HPDE6-E6E7 (cell line): ENCODE results near the gene HOXA10.

Experiments
- DNase-seq: peaks from one replicate; pipeline ENCODE4 v3.0.0; 2011; ENCODE audit warnings: missing footprints; ENCODE audit errors: extremely low spot score

HOXA10 gene

DNA sequence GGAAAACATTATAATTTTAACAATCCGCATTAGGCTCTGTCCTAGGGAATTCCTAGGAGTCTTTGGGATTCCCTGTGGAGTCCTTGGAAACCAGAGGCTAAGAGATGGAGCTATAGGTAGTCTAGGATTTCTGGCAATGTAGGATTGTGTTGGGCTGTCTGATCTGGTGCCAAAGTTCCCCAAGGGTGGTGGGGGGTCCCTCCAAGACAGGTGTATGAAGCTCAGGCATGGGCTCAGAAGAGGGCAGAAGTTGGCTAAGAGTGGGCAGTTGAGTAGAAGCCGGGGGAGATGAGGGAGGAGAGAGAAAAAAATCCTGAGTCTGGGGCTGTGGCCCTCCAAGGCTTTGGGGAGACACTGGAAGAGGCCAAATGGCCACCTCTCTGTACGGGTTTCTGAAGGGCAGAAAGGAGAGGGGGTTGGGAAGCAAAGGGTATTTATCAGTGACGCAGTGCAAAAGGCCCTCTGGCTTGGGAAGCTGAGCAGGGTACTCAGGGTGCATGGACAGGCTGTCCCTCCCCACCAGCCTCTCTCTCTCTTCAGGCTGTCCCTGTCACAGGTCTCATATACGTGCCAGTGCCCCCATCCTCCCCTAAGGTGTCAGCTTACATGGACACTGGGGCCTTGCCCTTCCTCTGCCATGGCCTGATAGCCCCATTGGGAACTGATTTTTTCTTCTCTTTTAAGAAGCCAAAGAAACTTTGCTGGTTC lies 27.5 kb downstream of the HOXA10 start:
- DNase-seq = no peak

DNA sequence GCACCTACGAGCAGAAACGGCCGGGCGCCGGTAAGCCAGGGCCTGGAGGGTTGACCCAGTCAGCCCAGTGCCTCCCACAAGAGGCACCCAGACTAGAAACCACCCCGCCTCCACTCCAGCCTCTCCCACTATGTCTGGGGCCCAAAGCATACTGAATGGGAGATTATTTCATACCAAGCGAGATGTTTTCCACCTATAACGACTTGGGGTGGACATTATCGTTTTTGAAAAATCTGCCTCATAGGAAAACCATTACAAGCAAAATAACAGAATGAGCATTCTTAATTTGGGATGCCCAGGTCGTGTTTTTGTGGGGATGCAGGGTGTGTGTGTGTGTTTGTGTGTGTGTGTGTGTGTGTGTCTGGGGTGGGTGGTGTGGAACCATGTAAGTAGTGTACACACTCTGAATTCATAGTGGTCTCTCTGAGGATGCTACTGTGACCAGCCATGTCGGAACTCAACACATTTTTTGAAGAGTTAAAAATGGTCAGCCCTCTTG lies 28.2 kb downstream of the HOXA10 start:
- no peak for DNase-seq

DNA sequence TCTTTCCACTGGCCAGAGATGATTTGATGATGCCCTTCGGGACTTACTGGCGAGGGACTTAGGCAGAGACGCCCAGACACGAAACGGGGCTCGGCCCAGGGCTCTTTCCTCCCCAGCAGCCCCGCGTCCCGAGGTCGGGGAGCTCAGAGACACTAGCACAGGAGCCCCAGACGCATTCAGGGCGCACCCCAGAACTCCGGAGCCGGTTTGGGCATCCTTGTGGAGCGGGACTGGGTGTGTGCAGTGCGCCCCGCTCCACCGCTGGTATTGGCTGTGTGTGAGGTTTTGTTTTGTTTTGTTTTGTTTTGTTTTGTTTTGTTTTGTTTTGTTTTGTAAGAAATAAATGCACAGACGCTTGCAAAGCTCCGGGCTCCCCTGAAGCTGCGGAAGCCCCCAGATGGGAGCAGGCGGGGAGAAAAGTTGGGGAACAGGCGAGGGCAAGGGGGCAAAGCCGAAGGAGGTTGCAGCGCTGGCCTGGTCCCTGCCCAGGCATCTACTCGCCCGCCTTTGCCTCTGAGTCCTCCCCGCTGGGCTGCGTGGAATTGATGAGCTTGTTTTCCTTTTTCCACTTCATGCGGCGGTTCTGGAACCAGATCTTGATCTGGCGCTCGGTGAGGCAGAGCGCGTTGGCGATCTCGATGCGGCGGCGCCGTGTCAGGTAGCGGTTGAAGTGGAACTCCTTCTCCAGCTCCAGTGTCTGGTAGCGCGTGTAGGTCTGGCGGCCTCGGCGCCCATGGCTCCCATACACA lies 28.8 kb downstream of the HOXA10 start:
- DNase-seq = no peak

DNA sequence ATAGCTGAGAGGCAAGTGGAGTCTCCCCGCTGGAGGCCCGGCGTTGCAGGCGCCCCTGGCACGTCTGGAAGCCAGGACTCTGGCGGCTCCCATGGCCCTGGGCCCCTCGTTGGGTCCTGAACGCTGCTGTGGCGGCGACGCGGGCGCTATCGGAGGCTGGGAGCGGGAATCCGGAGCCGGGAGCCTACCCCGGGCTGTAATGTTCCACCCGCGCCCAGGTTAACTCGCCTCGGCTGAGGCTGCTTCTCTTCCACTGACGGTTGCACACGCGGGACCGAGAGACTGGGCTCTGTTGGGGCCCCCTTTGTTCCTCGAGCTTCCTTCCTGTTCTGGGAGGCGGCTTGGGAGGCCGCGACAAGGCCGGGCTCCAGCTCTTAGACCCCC lies 29.3 kb downstream of the HOXA10 start:
- no peak for DNase-seq

DNA sequence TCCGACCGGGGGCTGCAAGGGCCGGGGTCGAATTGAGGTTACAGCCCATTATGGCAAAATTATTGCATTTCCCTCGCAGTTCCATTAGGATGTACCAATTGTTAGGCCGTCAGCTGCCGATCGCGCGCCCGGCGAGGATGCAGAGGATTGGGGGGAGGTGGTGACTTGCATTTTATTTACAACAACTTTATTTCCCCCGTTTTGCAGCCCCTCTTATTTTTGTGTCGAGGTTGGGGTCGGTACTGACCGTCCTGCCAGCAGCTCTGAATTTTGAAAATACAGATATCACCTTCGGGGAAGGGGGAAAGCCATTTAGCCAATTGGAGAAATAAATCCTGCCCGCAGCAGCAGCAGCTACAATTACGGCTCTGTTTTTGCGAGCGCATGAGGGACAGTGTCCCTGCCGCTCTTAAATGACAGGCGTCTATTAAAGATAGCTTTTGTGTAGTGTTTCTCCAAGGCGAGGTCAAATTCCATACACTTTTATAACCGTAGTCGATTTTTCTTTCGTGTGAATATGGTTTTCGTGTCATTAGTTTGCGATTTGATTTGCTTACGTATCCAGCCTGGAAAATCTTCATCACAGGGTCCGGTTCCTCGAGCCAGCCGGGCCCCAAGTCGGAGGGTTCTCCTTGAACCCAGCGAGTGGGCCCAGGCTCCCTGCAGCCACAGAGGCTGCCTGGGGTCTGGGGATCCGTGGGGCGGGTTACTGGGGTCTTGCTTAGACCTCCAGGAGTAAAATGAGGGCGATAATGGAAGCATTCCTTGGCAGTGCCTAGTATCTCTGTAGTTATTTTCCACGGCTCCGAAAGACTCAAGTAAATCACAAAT lies 30.0 kb downstream of the HOXA10 start:
- DNase-seq = no peak

- peak; percentile 92 for DNase-seq
Observed at GRCh38 chr7:27143023-27143949, 30.8 kb downstream of the HOXA10 start, which contains the start of gene HOXA5. HOXA5 (minus strand) TSS chr7:27143681; CDS start chr7:27143607, 74 bp downstream.

GRCh38 chr7:27142580-27143022 lies 31.5 kb downstream of the HOXA10 start:
- no peak for DNase-seq

- no peak for DNase-seq
Observed at GRCh38 chr7:27141923-27142579, 32.1 kb downstream of the HOXA10 start.

DNA sequence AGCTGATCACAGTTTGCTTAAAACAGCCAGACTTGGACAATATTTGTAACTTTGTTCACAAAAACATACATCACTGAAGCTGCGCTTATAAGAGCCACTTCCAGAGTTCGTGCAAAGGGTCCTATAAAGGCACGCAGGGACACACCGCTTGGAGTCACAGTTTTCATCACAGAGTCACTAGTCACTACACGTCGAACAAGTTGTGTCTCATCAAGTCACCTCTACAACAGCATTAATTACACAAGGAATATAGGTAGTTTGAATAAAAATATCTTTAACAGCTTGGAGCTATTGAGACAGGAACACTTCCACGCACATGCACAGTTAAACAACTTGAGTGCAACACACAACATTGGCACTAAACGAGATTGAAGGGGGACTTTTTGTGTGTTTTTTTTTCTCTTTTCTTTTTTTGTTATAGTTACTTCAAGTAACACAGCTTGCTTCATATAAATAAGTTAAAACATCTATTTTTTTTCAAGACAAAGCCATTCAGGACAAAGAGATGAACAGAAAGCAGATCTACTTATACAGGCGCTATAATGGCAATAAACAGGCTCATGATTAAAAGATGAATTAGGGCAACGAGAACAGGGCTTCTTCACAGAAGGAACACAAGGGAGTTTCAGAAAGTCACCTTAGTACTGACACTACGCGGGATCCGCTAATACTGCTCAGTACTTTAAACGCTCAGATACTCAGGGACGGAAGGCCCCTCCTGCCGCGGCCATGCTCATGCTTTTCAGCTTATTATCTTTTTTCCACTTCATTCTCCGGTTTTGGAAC lies 32.8 kb downstream of the HOXA10 start:
- DNase-seq = no peak

- DNase-seq = no peak
Observed at GRCh38 chr7:27140126-27140857, 33.8 kb downstream of the HOXA10 start.

- no peak for DNase-seq
Observed at GRCh38 chr7:27139334-27140125, 34.6 kb downstream of the HOXA10 start.

GRCh38 chr7:27138985-27139333 lies 35.2 kb downstream of the HOXA10 start:
- no peak for DNase-seq

DNA sequence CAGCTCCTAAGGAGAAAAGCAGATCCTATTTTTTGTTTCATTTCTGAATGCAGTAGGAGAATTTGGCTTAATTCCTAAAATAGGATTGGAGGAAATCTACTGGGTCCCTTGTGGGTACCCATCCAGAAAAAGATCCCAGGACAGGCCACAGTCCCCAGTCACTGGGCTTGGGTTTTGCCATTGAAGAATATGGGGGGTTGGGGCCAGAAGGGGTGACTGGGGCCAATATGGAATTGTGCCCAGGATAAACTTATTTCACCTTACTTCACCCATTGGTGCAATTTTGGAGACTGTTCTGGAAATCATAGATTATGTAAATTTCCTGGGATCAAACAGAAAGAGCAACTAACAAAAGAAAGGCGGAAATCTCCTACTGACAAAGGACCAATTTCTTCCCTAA lies 35.6 kb downstream of the HOXA10 start:
- no peak for DNase-seq

DNA sequence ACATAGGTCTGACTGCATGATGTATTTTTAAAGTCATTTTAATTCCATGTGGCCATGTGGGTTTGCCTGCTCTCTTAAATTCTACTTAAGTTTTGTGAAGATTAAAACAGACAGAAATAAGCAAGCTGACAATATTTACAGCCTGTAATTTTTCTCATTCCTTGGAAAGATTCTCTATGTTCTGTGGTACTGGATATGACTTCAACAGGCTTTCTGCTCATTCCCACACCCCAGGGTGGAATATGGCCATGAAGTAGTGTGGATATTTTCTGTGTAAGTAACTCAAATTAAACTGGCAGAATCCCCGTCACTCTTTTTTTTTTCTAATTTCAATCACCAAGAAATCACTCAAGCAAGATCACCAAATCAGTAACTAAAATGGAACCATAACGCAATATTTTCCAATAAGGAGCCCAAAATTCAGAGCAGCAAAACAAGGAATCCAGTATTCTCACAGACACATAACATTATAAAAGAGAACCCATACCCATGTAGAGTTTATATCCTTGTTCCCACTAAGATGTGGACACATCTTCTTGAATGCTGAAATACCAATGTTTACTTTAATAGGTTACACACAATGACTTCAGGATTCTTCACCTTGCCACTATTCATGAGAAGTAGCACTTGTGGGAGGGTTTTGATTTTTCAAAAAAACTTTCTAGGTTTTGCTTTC lies 36.3 kb downstream of the HOXA10 start:
- DNase-seq = no peak

DNA sequence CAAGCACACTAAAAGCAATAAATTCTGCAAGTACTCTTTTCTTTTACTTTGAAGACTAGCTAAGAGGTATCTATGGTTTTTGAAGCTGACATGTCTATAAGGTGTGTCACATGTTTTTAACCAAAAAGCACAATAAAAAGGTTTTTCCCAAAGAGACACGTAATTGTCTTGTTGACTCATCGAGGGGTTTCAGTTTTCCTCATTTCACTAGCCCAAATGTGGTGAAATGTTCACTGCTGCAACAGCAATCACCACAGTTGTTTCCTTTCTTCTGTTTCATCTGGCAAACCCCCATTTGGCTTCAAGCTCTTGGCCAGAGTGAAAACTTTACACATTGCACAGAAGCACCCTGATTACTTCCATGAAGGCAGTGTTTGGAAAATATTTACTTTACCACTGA lies 39.7 kb downstream of the HOXA10 start:
- no peak for DNase-seq

DNA sequence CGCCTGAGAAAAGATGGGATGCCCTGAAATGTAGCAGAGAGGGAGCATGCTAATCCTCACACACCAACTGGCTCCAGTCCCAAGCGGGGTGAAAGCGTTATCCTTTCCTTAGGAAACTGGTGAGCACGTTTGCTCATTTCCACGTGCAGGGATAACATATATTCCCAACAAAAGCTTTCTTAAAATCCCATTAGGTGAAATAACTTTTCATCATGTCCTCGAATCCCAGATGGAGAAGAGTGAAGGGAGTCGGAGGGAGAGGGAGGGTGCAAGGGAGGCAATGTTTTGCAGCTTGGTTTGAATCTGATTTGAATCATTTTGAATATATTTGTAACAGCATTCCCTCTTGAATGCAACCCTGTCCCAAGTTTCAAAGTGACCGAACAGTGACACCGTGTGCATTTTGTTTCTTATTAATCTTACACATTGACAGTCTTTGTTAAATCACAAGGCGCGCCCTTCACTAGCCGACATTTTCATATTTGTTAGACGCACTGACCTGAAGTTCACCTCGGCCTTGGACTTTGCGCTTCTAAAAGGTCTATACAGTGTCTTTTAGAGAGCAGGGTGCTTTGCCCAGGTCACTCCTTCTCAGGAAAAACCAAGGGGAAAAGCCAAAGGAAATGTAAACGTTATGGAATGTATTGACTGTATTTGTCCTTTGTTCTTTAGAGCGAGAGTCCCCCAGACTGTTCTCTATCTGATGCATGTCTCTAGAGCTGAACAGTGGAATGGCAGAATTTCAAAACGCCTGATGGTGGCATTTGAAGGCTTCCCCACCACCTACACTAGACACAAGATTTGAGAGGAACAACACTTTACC lies 40.5 kb downstream of the HOXA10 start:
- DNase-seq = no peak

GRCh38 chr7:27132978-27133377 lies 41.1 kb downstream of the HOXA10 start:
- no peak for DNase-seq
